WTC11 (cell line): Measurements from ENCODE around the gene DDIT4.

Experiments used
- ATF1 ChIP-seq: sonication (generic); formaldehyde crosslinking; IDR thresholded peaks from 2 replicates; pipeline ENCODE4 v1.8.1; 2023; ENCODE audit warnings: mild to moderate bottlenecking, moderate library complexity, missing genetic modification reagents
- ATF6 ChIP-seq: sonication (generic); formaldehyde crosslinking; IDR thresholded peaks from 2 replicates; pipeline ENCODE4 v1.8.1; 2023; ENCODE audit warnings: mild to moderate bottlenecking, missing genetic modification reagents
- CREB1 ChIP-seq: sonication (generic); formaldehyde crosslinking; IDR thresholded peaks from 2 replicates; pipeline ENCODE4 v1.8.0; 2023; ENCODE audit warnings: mild to moderate bottlenecking, missing genetic modification reagents
- CTCF ChIP-seq: fragments of 200-600 bp; IDR thresholded peaks from 2 replicates; pipeline ENCODE4 v1.8.0; 2022; ENCODE audit warnings: antibody characterized with exemption
- IRF1 ChIP-seq: sonication (generic); formaldehyde crosslinking; IDR thresholded peaks from 2 replicates; pipeline ENCODE4 v1.8.0; 2023; ENCODE audit warnings: missing genetic modification reagents
- JAZF1 ChIP-seq: fragments of 250-450 bp; sonication (Bioruptor Pico); IDR thresholded peaks from 2 replicates; pipeline ENCODE4 v1.9.0; 2021; ENCODE audit warnings: moderate library complexity, mild to moderate bottlenecking, inconsistent platforms
- MYBL2 ChIP-seq: sonication (generic); formaldehyde crosslinking; IDR thresholded peaks from 2 replicates; pipeline ENCODE4 v1.8.1; 2023; ENCODE audit warnings: mild to moderate bottlenecking, moderate library complexity, missing genetic modification reagents
- NFYB ChIP-seq: sonication (generic); formaldehyde crosslinking; conservative IDR thresholded peaks from 2 replicates; pipeline ENCODE4 v1.8.0; 2022; ENCODE audit warnings: low read depth, missing genetic modification reagents
- SP1 ChIP-seq: sonication (generic); formaldehyde crosslinking; conservative IDR thresholded peaks from 2 replicates; pipeline ENCODE4 v1.8.1; 2022; ENCODE audit warnings: missing genetic modification reagents
- ZBTB21 ChIP-seq: sonication (generic); formaldehyde crosslinking; IDR thresholded peaks from 2 replicates; pipeline ENCODE4 v1.8.1; 2023; ENCODE audit warnings: mild to moderate bottlenecking, missing genetic modification reagents, borderline replicate concordance

- no peak for TF ChIP-seq ZBTB21 (CRISPR knock-in tag)
- TF ChIP-seq CREB1 (CRISPR knock-in tag): no peak
- no peak for TF ChIP-seq SP1 (CRISPR knock-in tag)
- TF ChIP-seq NFYB (CRISPR knock-in tag): no peak
- TF ChIP-seq CTCF: no peak
- TF ChIP-seq JAZF1: no peak
- no peak for TF ChIP-seq IRF1 (CRISPR knock-in tag)
- no peak for TF ChIP-seq ATF1 (CRISPR knock-in tag)
- TF ChIP-seq ATF6 (CRISPR knock-in tag): no peak
- TF ChIP-seq MYBL2 (CRISPR knock-in tag): no peak
Measured at GRCh38 chr10:72275351-72276012, 1.8 kb downstream of the DDIT4 start.
